Endothelial cell of umbilical vein (primary cell): Measurements from ENCODE around the gene SLC2A1. TPM values are rescaled to one million over a fixed set of nuclear protein-coding genes. Genes with fewer than 3 reads are reported as not detected.

Source experiments
- BruUV-seq: library from RNA; stranded (reverse); fragments of 400-500 nt; replicated peaks from 2 replicates; lab custom pipeline; 2021; lab: Mats Ljungman, UMichigan
- CTCF ChIA-PET: fragments of 300-600, 350-600 bp; sonication (Branson Sonifier 250); formaldehyde crosslinking; loops from one replicate; lab custom pipeline; 2021; ENCODE audit warnings: antibody characterized with exemption, inconsistent platforms; lab: Charles Lee
- POLR2A ChIA-PET: fragments of 300-600, 350-600 bp; sonication (Branson Sonifier 250); formaldehyde crosslinking; loops from one replicate; lab custom pipeline; 2021; ENCODE audit warnings: antibody characterized with exemption, inconsistent platforms; lab: Charles Lee
- DNase-seq: peaks from one replicate; pipeline ENCODE4 v3.0.0-alpha.2; 2011; ENCODE audit warnings: low read depth, low spot score
- FAIRE-seq: peaks from 2 replicates; lab custom pipeline; 2011; peaks lifted over from hg19 to GRCh38; lab: Jason Lieb, UNC
- H2AFZ ChIP-seq: 2 replicates; pipeline ENCODE4 v1.6.0; 2012; ENCODE audit warnings: low read depth, low read length, control low read depth, inconsistent platforms
- H3K27ac ChIP-seq: 2 replicates; pipeline ENCODE4 v1.5.1; 2011; ENCODE audit warnings: low read depth, mild to moderate bottlenecking, control low read depth, low read length, moderate library complexity; ENCODE audit not compliant: insufficient read depth
- H3K27me3 ChIP-seq, 2 experiments: 2 replicates each; pipeline versions ENCODE4 v1.6.0 to v1.6.1; 2011; ENCODE audit warnings: low read length in 2 of 2, mixed read lengths in 1 of 2; ENCODE audit not compliant: control insufficient read depth in 2 of 2, insufficient read depth in 2 of 2
- H3K36me3 ChIP-seq, 2 experiments: 2 replicates in 1 of 2; 3 replicates in 1 of 2; pipeline ENCODE4 v1.5.1; 2011; ENCODE audit warnings: low read length in 2 of 2, mild to moderate bottlenecking in 1 of 2, moderate library complexity in 1 of 2; ENCODE audit not compliant: control insufficient read depth in 2 of 2, insufficient read depth in 2 of 2; ENCODE audit errors: extremely low read depth in 1 of 2
- H3K4me1 ChIP-seq: 3 replicates; pipeline ENCODE4 v1.5.1; 2011; ENCODE audit warnings: mild to moderate bottlenecking, low read length; ENCODE audit not compliant: control insufficient read depth, insufficient read depth; ENCODE audit errors: extremely low read depth
- H3K4me2 ChIP-seq: 2 replicates; pipeline ENCODE4 v1.6.1; 2011; ENCODE audit warnings: low read length, control low read depth, mixed read lengths; ENCODE audit not compliant: insufficient read depth
- H3K4me3 ChIP-seq, 3 experiments: fragments of 200-600 bp in 1 of 3; sonication (generic), shearing (Covaris generic) in 1 of 3; replicated peaks in 1 of 3; 2 replicates each; pipeline ENCODE4 v1.5.1; 2011 to 2016; ENCODE audit warnings: control low read depth in 3 of 3, low read length in 3 of 3, mild to moderate bottlenecking in 2 of 3, inconsistent platforms in 1 of 3, low read depth in 1 of 3, moderate library complexity in 1 of 3; ENCODE audit not compliant: insufficient read depth in 1 of 3
- H3K79me2 ChIP-seq: 2 replicates; pipeline ENCODE4 v1.6.0; 2012; ENCODE audit warnings: low read length, inconsistent platforms; ENCODE audit not compliant: control insufficient read depth, insufficient read depth
- H3K9ac ChIP-seq: replicated peaks from 2 replicates; pipeline ENCODE3; 2011; ENCODE audit warnings: low read length, control low read depth; ENCODE audit not compliant: insufficient read depth; ENCODE audit errors: extremely low read depth
- H3K9me1 ChIP-seq: replicated peaks from 3 replicates; pipeline ENCODE4 v1.6.0; 2011; ENCODE audit warnings: mild to moderate bottlenecking, low read length; ENCODE audit not compliant: control insufficient read depth, insufficient read depth; ENCODE audit errors: extremely low read depth
- H3K9me3 ChIP-seq: replicated peaks from 2 replicates; pipeline ENCODE4 v1.5.1; 2012; ENCODE audit warnings: low read length, inconsistent platforms; ENCODE audit not compliant: control insufficient read depth, insufficient read depth
- H4K20me1 ChIP-seq: replicated peaks from 2 replicates; pipeline ENCODE3; 2011; ENCODE audit warnings: mild to moderate bottlenecking, low read length; ENCODE audit not compliant: control insufficient read depth, insufficient read depth; ENCODE audit errors: extremely low read depth
- CTCF ChIP-seq, 2 donors: IDR thresholded peaks; 1 replicate in 1 of 2; 2 replicates in 1 of 2; pipeline ENCODE4 v1.5.1; 2011; ENCODE audit warnings: low read length in 2 of 2, mild to moderate bottlenecking in 2 of 2, moderate library complexity in 2 of 2, control low read depth in 1 of 2, inconsistent platforms in 1 of 2, low read depth in 1 of 2; ENCODE audit not compliant: insufficient read depth in 1 of 2; ENCODE audit errors: extremely low read depth in 1 of 2
- EZH2 ChIP-seq: IDR thresholded peaks from 2 replicates; pipeline ENCODE4 v1.6.1; 2012; ENCODE audit warnings: borderline replicate concordance, low read depth, mild to moderate bottlenecking, moderate library complexity, low read length, inconsistent platforms; ENCODE audit not compliant: severe bottlenecking
- FOS ChIP-seq: IDR thresholded peaks from 2 replicates; pipeline ENCODE4 v1.6.1; 2011; ENCODE audit warnings: mild to moderate bottlenecking, low read length, moderate library complexity, borderline replicate concordance; ENCODE audit not compliant: insufficient read depth
- GATA2 ChIP-seq: IDR thresholded peaks from 2 replicates; pipeline ENCODE4 v1.7.0; 2011; ENCODE audit warnings: low read depth, mild to moderate bottlenecking, moderate library complexity, mixed read lengths, low read length; ENCODE audit not compliant: insufficient read length, insufficient read depth
- JUN ChIP-seq: IDR thresholded peaks from 2 replicates; pipeline ENCODE4 v1.6.1; 2011; ENCODE audit warnings: borderline replicate concordance, low read depth; ENCODE audit not compliant: insufficient read length, insufficient read depth
- MAX ChIP-seq: IDR thresholded peaks from 2 replicates; pipeline ENCODE4 v1.6.1; 2011; ENCODE audit not compliant: insufficient read depth, insufficient read length
- MYC ChIP-seq: IDR thresholded peaks from one replicate; pipeline ENCODE4 v1.6.1; 2011; ENCODE audit warnings: mild to moderate bottlenecking, low read depth, low read length
- POLR2A ChIP-seq: IDR thresholded peaks from 2 replicates; pipeline ENCODE4 v1.6.1; 2012; ENCODE audit warnings: low read depth, mild to moderate bottlenecking, control low read depth, low read length
- POLR2AphosphoS5 ChIP-seq: IDR thresholded peaks from 2 replicates; pipeline ENCODE4 v1.6.1; 2012; ENCODE audit warnings: low read depth, mild to moderate bottlenecking, control low read depth, low read length, moderate library complexity; ENCODE audit not compliant: insufficient read depth
- dilution Hi-C: fragments of 300-500 bp; cut with MboI; formaldehyde crosslinking; loops from one replicate; pipeline ENCODE4 v1.15.0; 2019; ENCODE audit warnings: low sequenced_read_pairs; ENCODE audit not compliant: extremely low pct_ligation_motif_present
- intact Hi-C: fragments of 100-400 bp; cut with micrococcal nuclease; formaldehyde crosslinking; loops from one replicate; pipeline ENCODE4 v1.10.0; 2022
- polyA plus RNA-seq, 4 experiments: library from polyadenylated mRNA; depleted of rRNA in 3 of 4; stranded (reverse) in 3 of 4; unstranded in 1 of 4; fragments of >200 nt; gene quantifications; 2 replicates each; pipeline versions ENCODE4 v1.2.1 to v1.2.3, GENCODE V29; 2011 to 2012; ENCODE audit warnings: missing spikeins in 1 of 4
- total RNA-seq: library from RNA; stranded (reverse); gene quantifications from 2 replicates; pipeline ENCODE4 v1.2.3, GENCODE V29; 2021

The SLC2A1 gene
- total and polyA plus RNA-seq, 2 donors (not counting 3 experiments of a cell fraction or from before 2014, with no cell fraction given): 42.2 to 46.5 TPM

GRCh38 chr1:42934541-42935312 is 23.9 kb downstream of the SLC2A1 start:
- H3K79me2 ChIP-seq: no peaks in the 10 kb centered on the region
- BruUV-seq: no TSS peak

More at GRCh38 chr1:42934541-42935312, 23.9 kb downstream of the SLC2A1 start:
- Histone ChIP-seq H3K36me3 (peaks cover 0 to 7% of the 10 kb centered on the region in 2 experiments), H2AFZ (no peak overlapping the region), H3K27ac (no peak overlapping the region), H3K9me3 (no peaks in the 10 kb centered on the region), H3K9me1 (no peaks in the 10 kb centered on the region), H3K4me1 (peaks cover 6% of the 10 kb centered on the region), H3K27me3 (no peaks in the 10 kb centered on the region), H4K20me1 (no peaks in the 10 kb centered on the region), H3K9ac (no peak overlapping the region), H3K4me2 (no peak overlapping the region), H3K4me3 (no peak overlapping the region)
- POLR2A ChIA-PET: no interaction called here
- no peak for TF ChIP-seq EZH2
- no peak for TF ChIP-seq JUN
- TF ChIP-seq CTCF (IDR thresholded peaks at IDR 0.05; ENCODE audit: extremely low read depth in 1 of 2, insufficient read depth in 1 of 2, low read depth in 1 of 2, low read length in 2 of 2): no peak
- no peak for TF ChIP-seq FOS
- TF ChIP-seq MYC: no peak
- TF ChIP-seq POLR2AphosphoS5: no peak
- no peak for TF ChIP-seq POLR2A
- no peak for TF ChIP-seq GATA2
- no peak for TF ChIP-seq MAX
- intact Hi-C loops (no loop called here), dilution Hi-C loops (no loop called here)
- CTCF ChIA-PET: interaction anchor here (1.0 to 2.3 kb wide), 4 partner anchors 9 to 156 kb away, joined by 3 to 16 read pairs (median 3); no protein-coding TSS in a partner anchor
- FAIRE-seq (no peak), DNase-seq (no peak)
